ENCODE results near the gene BGN.

The BGN gene

DNA sequence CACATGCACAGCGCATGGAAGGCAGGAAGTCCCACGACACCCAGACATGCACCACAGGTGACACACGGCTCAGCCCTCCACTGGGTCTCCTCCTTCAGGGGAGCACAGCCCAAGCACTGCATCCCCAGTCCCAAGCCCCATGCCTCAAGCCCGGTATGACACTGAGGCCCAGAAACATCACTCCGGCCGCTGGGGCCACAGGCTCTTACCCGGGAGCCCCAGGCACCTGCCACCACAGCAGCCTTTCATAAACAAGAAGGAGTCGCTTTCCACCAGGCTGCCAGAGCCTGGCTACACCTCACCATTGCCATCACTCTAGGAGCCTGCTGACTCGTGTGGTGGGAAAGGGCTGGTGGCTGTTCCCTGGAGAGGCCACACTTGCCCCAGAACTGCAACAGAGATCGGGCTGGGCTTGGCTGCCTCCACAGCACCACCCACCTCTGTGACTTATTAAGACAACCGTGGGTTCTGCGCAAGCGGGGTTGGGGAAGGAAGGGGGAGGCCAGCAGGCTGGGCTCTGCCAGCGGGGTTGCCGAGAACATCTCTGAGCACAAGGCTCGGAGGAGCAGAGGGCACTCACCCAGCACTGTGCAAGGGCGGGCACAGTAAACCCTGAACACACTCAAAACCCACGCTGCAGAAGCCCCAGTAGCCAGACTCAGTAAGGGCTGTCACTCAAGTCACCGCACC is 28.9 kb upstream of the BGN start:
- TF ChIP-seq, protein P1, sequence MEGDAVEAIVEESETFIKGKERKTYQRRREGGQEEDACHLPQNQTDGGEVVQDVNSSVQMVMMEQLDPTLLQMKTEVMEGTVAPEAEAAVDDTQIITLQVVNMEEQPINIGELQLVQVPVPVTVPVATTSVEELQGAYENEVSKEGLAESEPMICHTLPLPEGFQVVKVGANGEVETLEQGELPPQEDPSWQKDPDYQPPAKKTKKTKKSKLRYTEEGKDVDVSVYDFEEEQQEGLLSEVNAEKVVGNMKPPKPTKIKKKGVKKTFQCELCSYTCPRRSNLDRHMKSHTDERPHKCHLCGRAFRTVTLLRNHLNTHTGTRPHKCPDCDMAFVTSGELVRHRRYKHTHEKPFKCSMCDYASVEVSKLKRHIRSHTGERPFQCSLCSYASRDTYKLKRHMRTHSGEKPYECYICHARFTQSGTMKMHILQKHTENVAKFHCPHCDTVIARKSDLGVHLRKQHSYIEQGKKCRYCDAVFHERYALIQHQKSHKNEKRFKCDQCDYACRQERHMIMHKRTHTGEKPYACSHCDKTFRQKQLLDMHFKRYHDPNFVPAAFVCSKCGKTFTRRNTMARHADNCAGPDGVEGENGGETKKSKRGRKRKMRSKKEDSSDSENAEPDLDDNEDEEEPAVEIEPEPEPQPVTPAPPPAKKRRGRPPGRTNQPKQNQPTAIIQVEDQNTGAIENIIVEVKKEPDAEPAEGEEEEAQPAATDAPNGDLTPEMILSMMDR (IDR thresholded peaks at IDR 0.05; ENCODE audit: low read depth, low read length): no peak
- TF ChIP-seq EZH2phosphoT487 (IDR thresholded peaks at IDR 0.05; ENCODE audit: low read depth): no peak

DNA sequence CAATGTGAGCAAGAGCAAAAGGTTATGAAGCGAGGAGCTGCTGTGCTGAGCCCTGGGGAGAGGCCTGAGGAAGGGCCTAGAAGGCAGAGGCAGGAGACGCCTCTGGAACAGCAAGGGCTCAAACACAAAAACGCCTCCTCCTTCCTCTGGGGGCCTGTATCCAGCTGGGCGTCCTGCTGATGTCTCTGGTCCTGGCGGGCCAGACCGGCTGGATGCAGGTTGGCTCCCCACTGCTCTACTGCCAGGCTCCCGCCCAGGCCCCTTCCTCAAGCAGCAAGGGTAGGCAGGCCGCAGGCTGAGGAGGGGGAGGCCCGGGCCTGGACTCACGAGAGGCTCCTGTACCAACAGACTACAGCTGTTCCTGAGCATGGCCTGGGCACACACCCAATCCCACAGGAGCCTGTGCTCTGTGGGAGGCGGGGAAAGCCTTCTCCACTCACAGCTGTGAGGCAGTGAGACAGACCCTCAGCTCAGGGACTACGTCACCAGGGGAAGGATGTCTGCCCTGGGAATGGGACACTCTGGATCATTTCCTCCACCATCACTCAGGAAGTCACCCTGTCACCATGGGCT is 26.7 kb upstream of the BGN start:
- H3K4me3 ChIP-seq (ENCODE audit: low read length): no peak overlapping the region
- TF ChIP-seq, protein P1 (IDR thresholded peaks at IDR 0.05; ENCODE audit: low read depth, low read length): no peak
- no peak for TF ChIP-seq EZH2phosphoT487 (IDR thresholded peaks at IDR 0.05; ENCODE audit: low read depth)
- H3K27ac ChIP-seq (ENCODE audit: low read length): no peak overlapping the region
- H4K20me1 ChIP-seq (ENCODE audit: insufficient read depth, low read length): no peaks in the 10 kb centered on the region
- no peak overlapping the region for H2AFZ ChIP-seq (ENCODE audit: low read depth, low read length)
- H3K36me3 ChIP-seq (replicated peaks; ENCODE audit: low read depth, low read length): no peaks in the 10 kb centered on the region
- no peaks in the 10 kb centered on the region for H3K9me3 ChIP-seq (ENCODE audit: insufficient read depth, low read length)
- H3K4me1 ChIP-seq (ENCODE audit: low read length): peaks cover 4% of the 10 kb centered on the region
- no peak overlapping the region for H3K4me2 ChIP-seq (ENCODE audit: low read length)
- no peaks in the 10 kb centered on the region for H3K27me3 ChIP-seq (ENCODE audit: low read depth, low read length)
- H3K9ac ChIP-seq (ENCODE audit: low read length): no peak overlapping the region
- H3K79me2 ChIP-seq (ENCODE audit: low read length): peaks cover 47% of the 10 kb centered on the region

More for the DNA sequence above, 28.9 kb upstream of the BGN start:
- H2AFZ ChIP-seq (ENCODE audit: low read depth, low read length): no peak overlapping the region
- H3K4me1 ChIP-seq (ENCODE audit: low read length): no peaks in the 10 kb centered on the region; the same call in 1 of the 2 replicates
- no peaks in the 10 kb centered on the region for H3K9me3 ChIP-seq (ENCODE audit: insufficient read depth, low read length)
- H3K79me2 ChIP-seq (ENCODE audit: low read length): peaks cover 47% of the 10 kb centered on the region
- H3K36me3 ChIP-seq (replicated peaks; ENCODE audit: low read depth, low read length): peaks cover 3% of the 10 kb centered on the region
- no peak overlapping the region for H3K4me3 ChIP-seq (ENCODE audit: low read length)
- H4K20me1 ChIP-seq (ENCODE audit: insufficient read depth, low read length): no peaks in the 10 kb centered on the region
- H3K27ac ChIP-seq (ENCODE audit: low read length): no peak overlapping the region
- no peaks in the 10 kb centered on the region for H3K27me3 ChIP-seq (ENCODE audit: low read depth, low read length)
- H3K4me2 ChIP-seq (ENCODE audit: low read length): no peak overlapping the region
- H3K9ac ChIP-seq (ENCODE audit: low read length): no peak overlapping the region

DNA sequence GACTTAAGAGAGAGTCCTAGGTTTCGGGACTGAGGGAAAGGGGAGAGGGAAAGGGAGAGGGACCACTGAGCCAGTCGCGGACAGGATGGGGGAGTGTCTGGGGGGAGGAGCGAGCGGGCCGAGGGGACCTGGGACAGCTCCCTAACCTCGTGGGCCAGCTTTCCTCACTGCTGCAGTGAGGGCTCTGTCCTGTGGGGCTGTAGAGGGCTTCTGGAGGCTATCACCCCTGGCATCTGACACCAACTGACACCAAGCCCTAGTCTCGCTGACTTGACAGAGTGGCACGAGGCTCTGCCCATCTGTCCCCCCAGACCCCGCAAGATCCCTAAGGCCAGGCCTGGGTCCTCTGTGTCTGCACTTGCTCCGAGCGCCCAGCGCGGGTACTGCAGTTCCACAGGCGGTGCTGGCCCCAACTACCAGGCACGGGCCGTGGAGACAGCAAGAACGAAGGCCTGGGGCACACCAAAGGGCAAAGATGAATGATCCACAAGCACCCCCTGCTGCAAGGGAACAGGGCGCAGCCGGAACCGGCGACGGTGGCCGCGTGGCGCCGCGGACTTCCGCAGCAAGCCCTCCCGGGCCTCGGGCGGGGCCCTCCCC is 24.9 kb upstream of the BGN start:
- peak overlapping the region; percentile 90 for H3K4me2 ChIP-seq (ENCODE audit: low read length)
- peak overlapping the region; percentile 90 for H3K9ac ChIP-seq (ENCODE audit: low read length)
- 0 out of 2 replicates have a peak overlapping the region, but pooled peaks have one; percentile 25 for H3K27ac ChIP-seq (ENCODE audit: low read length)
- 0 out of 2 replicates have a peak overlapping the region, but pooled peaks have one; percentile 44 for H2AFZ ChIP-seq (ENCODE audit: low read depth, low read length)
- H3K9me3 ChIP-seq (ENCODE audit: insufficient read depth, low read length): no peaks in the 10 kb centered on the region
- H3K36me3 ChIP-seq (replicated peaks; ENCODE audit: low read depth, low read length): no peaks in the 10 kb centered on the region
- H3K79me2 ChIP-seq (ENCODE audit: low read length): peaks cover 47% of the 10 kb centered on the region
- TF ChIP-seq, protein P1 (IDR thresholded peaks at IDR 0.05; ENCODE audit: low read depth, low read length): no peak; the same call in 1 of the 2 replicates
- no peak for TF ChIP-seq EZH2phosphoT487 (IDR thresholded peaks at IDR 0.05; ENCODE audit: low read depth)
- peaks cover 4% of the 10 kb centered on the region for H3K4me1 ChIP-seq (ENCODE audit: low read length)
- no peaks in the 10 kb centered on the region for H4K20me1 ChIP-seq (ENCODE audit: insufficient read depth, low read length)
- H3K4me3 ChIP-seq (ENCODE audit: low read length): peak overlapping the region; percentile 100
- no peaks in the 10 kb centered on the region for H3K27me3 ChIP-seq (ENCODE audit: low read depth, low read length)
